Lower lobe of right lung (tissue), 2 donors: ENCODE data around the gene TPH2. TPM values are rescaled to one million over a fixed set of nuclear protein-coding genes. Genes with fewer than 3 reads are reported as not detected.

ENCODE experiments used
- ATAC-seq, 2 donors: fragments of 200-7000 bp; cut with Tn5 transposase; one replicate each; pipeline ENCODE4 v1.9.1; 2020 to 2022; ENCODE audit warnings: mild to moderate bottlenecking in 2 of 2, moderate library complexity in 2 of 2
- DNase-seq: peaks from one replicate; pipeline ENCODE4 v3.0.0-alpha.2; 2020
- H3K27ac ChIP-seq: fragments of 200-600 bp; one replicate; pipeline ENCODE4 v1.8.0; 2022
- H3K27me3 ChIP-seq: fragments of 200-600 bp; one replicate; pipeline ENCODE4 v1.8.0; 2022; ENCODE audit warnings: low read depth
- H3K36me3 ChIP-seq: fragments of 200-600 bp; one replicate; pipeline ENCODE4 v1.8.0; 2022; ENCODE audit warnings: mild to moderate bottlenecking
- H3K4me1 ChIP-seq: fragments of 200-600 bp; one replicate; pipeline ENCODE4 v1.8.0; 2022
- H3K4me3 ChIP-seq: fragments of 200-600 bp; one replicate; pipeline ENCODE4 v1.8.0; 2022; ENCODE audit warnings: mild to moderate bottlenecking
- H3K9me3 ChIP-seq: fragments of 200-600 bp; one replicate; pipeline ENCODE4 v1.8.0; 2022
- intact Hi-C: fragments of 100-400 bp; cut with DNase I; formaldehyde crosslinking; loops from one replicate; pipeline ENCODE4 v1.11.0; 2022
- long read RNA-seq: library from polyadenylated mRNA; unstranded; transcript quantifications from one replicate; pipeline ENCODE4 v2.0.0, GENCODE V29; 2021
- total RNA-seq: library from RNA; stranded (reverse); fragmentation: NEBNext Ultra II Directional; extraction: Animal tissue kit (Norgen Biotek cat#: 25700); gene quantifications from one replicate; pipeline ENCODE4 v1.2.1, GENCODE V29; 2021
- TF ChIP-seq, protein P1 (sequence below): fragments of 200-600 bp; IDR thresholded peaks from one replicate; pipeline ENCODE4 v1.8.0; 2022; ENCODE audit warnings: antibody characterized with exemption, mild to moderate bottlenecking
- donor health status: DM: no; HTN: yes; CAD: no; lungs with severe emphysema.

TPH2 gene
- not detected for total RNA-seq
- long read RNA-seq: 0 reads

DNA sequence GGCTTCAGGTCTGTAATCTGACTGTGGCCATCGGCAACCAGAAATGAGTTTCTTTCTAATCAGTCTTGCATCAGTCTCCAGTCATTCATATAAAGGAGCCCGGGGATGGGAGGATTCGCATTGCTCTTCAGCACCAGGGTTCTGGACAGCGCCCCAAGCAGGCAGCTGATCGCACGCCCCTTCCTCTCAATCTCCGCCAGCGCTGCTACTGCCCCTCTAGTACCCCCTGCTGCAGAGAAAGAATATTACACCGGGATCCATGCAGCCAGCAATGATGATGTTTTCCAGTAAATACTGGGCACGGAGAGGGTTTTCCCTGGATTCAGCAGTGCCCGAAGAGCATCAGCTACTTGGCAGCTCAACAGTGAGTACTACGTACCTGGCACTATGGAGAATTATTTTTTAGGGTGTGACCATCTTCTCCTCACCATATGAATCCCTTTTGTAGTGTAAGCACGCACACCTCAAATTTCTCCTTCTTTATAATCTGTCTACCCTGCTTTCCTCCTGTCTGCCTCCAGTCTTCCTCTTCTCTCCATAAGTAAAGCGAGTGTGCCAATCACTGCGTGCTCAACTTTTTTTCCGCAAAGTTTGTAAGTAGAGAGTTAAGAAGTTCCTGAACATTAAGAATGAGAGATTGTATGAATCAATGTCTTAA, at the start of gene TPH2:
Gene TPH2 (plus strand): TSS at position 118 of the 658 bp plus-strand sequence. CDS start 142 bp downstream, at position 260.
- ATAC-seq (peak; percentile 35 to 75), DNase-seq (peak; percentile 56)
- H3K9me3 ChIP-seq: no peaks in the 10 kb centered on the region

DNA sequence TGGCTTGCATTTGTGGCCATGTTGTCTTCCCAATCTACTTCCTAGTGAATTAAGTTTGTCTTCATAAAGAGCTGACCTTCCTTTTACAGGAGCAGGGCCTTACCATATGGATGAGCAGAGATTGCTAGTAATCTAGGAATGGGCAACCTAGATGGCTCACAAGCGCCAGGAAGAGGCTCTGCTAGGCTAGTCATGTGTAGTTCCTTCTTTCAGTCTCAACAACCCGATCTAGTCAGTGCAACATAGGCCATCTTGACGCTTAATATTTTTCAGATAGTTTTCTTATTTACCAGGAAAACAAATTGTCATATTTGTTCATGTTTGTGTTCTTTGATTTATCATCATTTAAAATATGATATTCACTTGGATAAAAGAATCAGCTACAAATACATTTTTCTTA, 48.2 kb upstream of the TPH2 start:
- intact Hi-C loops: no loop called here
- H3K4me3 ChIP-seq: no peak overlapping the region
- H3K27me3 ChIP-seq: no peaks in the 10 kb centered on the region
- H3K27ac ChIP-seq: no peak overlapping the region
- no peaks in the 10 kb centered on the region for H3K9me3 ChIP-seq
- peaks cover 4% of the 10 kb centered on the region for H3K4me1 ChIP-seq
- peaks cover 37% of the 10 kb centered on the region for H3K36me3 ChIP-seq
- TF ChIP-seq, protein P1, sequence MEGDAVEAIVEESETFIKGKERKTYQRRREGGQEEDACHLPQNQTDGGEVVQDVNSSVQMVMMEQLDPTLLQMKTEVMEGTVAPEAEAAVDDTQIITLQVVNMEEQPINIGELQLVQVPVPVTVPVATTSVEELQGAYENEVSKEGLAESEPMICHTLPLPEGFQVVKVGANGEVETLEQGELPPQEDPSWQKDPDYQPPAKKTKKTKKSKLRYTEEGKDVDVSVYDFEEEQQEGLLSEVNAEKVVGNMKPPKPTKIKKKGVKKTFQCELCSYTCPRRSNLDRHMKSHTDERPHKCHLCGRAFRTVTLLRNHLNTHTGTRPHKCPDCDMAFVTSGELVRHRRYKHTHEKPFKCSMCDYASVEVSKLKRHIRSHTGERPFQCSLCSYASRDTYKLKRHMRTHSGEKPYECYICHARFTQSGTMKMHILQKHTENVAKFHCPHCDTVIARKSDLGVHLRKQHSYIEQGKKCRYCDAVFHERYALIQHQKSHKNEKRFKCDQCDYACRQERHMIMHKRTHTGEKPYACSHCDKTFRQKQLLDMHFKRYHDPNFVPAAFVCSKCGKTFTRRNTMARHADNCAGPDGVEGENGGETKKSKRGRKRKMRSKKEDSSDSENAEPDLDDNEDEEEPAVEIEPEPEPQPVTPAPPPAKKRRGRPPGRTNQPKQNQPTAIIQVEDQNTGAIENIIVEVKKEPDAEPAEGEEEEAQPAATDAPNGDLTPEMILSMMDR: no peak
- no peak for DNase-seq
- ATAC-seq: no peak

More for the DNA sequence above, at the start of gene TPH2:
- H3K36me3 ChIP-seq: no peaks in the 10 kb centered on the region
- H3K4me3 ChIP-seq: no peak within 1 kb of the TSS
- H3K4me1 ChIP-seq: no peaks in the 10 kb centered on the region
- intact Hi-C loops: no loop called here
- H3K27ac ChIP-seq: no peak within 1 kb of the TSS
- H3K27me3 ChIP-seq: peaks cover 31% of the 10 kb centered on the region
- TF ChIP-seq, protein P1: peak; percentile 44

DNA sequence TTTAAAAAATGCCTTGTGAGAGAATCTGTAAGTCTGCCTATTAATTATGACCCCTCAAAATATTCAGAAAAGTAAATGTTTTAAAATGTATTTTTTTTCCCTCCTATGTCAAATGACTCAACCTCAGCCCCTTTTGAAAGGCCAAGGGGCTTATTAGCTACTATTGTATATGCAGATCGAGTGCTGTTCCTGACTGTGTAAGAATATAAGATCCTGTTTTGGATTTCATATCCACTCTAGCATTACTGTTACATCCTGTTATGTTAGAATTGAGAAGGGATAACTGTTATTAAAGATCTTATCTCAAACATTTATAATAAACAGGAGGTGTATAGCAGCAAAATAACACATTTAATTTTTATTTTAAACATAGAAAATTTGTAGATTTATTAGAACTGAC, 46.6 kb upstream of the TPH2 start:
- Histone ChIP-seq H3K4me3 (no peak overlapping the region), H3K27ac (no peak overlapping the region), H3K27me3 (no peaks in the 10 kb centered on the region), H3K36me3 (peaks cover 38% of the 10 kb centered on the region), H3K4me1 (peaks cover 4% of the 10 kb centered on the region), H3K9me3 (no peaks in the 10 kb centered on the region)
- no peak for DNase-seq
- TF ChIP-seq, protein P1: no peak
- intact Hi-C loops: no loop called here
- ATAC-seq: no peak

DNA sequence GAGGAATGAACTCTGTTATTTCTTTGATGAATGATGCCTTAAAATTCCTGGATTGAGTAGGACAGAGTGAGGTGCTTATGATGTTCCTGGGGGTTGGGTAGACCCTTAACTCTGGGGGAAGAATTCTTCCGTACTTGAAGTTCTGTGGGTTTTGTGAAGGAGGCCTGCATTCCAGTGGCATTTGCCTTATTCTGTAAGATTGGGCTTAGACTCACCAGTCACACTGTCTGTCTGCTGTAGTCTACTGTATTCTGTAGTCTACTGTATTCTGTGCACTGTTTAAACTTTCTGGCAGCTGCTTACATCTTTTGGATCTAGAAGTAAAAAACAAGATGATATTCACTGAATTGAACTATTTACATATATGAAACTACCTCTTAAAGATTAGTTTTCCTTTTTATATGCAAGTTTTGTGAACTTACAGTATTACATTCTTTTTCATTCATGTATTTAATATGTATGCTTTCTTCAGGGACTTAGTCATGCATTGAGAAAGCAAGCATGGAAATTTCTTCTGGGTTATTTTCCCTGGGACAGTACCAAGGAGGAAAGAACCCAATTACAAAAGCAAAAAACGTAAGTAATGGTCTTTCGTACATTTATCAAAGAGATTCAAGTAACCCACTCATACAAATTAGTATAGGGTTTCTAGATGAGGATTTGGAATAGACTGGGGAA, 42.3 kb upstream of the TPH2 start:
- ATAC-seq (no peak), DNase-seq (no peak)
- no peaks in the 10 kb centered on the region for H3K27me3 ChIP-seq
- H3K36me3 ChIP-seq: peaks cover 68% of the 10 kb centered on the region
- no peak overlapping the region for H3K4me3 ChIP-seq
- TF ChIP-seq, protein P1: no peak
- no peaks in the 10 kb centered on the region for H3K9me3 ChIP-seq
- no peaks in the 10 kb centered on the region for H3K4me1 ChIP-seq
- no peak overlapping the region for H3K27ac ChIP-seq
- intact Hi-C loops: no loop called here

DNA sequence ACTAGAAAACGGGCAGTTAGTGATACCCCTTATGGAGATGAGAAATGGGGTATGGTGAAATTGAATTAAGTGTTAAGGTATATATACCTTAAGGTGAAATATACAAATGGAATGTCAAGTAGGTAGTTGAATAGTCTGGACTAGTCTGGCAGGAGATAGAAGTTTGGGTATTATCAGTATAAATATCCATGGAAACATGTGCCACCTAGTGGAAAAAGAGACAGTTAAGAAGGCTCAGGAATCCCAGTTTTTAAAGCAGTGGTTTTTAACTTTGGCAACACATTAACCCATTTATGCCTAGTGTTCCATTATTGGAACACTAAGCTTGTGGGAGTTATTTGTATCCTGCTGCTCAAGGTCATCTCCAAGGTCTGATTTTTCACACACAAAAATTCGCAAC, 38.6 kb upstream of the TPH2 start:
- intact Hi-C loops: no loop called here
- ATAC-seq: no peak

More for the DNA sequence above, 38.6 kb upstream of the TPH2 start:
- no peaks in the 10 kb centered on the region for H3K9me3 ChIP-seq
- H3K4me3 ChIP-seq: no peak overlapping the region
- no peak for DNase-seq
- H3K27me3 ChIP-seq: no peaks in the 10 kb centered on the region
- H3K36me3 ChIP-seq: peaks cover 84% of the 10 kb centered on the region
- TF ChIP-seq, protein P1: no peak
- no peak overlapping the region for H3K27ac ChIP-seq
- no peaks in the 10 kb centered on the region for H3K4me1 ChIP-seq
